ENCODE results near the gene SV2C. TPM values are rescaled to one million over a fixed set of nuclear protein-coding genes. Genes with fewer than 3 reads are reported as not detected.

SV2C gene
- total RNA-seq, 1 donor from 2014 or later, result 17.8 TPM

DNA sequence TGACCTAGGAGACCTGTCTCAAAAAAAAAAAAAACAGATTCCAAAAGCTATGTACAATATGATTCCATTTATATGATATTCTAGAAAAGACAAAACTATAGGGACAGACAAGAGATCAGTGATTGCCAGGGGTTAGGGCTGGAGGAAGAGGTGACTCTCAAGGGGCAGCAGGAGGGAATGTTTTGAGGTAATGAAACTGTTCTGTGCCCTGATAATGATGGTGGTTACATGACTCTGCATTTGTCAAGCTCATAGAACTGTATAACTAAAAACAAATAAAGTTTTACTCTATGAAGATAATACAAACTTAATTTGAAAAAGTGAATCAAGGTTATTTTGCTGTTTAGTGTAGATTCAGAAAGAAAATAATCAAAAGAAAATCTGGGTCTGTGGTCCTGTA is 194.6 kb downstream of the SV2C start:
- no peak for DNase-seq
- Mint-ChIP-seq H3K4me3 (ENCODE audit: unreplicated experiment) (no peak overlapping the region), H3K4me1 (ENCODE audit: low read depth, unreplicated experiment) (no peaks in the 10 kb centered on the region), H3K27ac (ENCODE audit: unreplicated experiment) (no peak overlapping the region), H3K9me3 (ENCODE audit: unreplicated experiment) (no peaks in the 10 kb centered on the region), H3K27me3 (ENCODE audit: unreplicated experiment) (no peaks in the 10 kb centered on the region), H3K36me3 (ENCODE audit: unreplicated experiment) (no peaks in the 10 kb centered on the region)
- TF ChIP-seq, protein P1, sequence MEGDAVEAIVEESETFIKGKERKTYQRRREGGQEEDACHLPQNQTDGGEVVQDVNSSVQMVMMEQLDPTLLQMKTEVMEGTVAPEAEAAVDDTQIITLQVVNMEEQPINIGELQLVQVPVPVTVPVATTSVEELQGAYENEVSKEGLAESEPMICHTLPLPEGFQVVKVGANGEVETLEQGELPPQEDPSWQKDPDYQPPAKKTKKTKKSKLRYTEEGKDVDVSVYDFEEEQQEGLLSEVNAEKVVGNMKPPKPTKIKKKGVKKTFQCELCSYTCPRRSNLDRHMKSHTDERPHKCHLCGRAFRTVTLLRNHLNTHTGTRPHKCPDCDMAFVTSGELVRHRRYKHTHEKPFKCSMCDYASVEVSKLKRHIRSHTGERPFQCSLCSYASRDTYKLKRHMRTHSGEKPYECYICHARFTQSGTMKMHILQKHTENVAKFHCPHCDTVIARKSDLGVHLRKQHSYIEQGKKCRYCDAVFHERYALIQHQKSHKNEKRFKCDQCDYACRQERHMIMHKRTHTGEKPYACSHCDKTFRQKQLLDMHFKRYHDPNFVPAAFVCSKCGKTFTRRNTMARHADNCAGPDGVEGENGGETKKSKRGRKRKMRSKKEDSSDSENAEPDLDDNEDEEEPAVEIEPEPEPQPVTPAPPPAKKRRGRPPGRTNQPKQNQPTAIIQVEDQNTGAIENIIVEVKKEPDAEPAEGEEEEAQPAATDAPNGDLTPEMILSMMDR (IDR thresholded peaks at IDR 0.05; ENCODE audit: partially characterized antibody, unreplicated experiment), result no peak

DNA sequence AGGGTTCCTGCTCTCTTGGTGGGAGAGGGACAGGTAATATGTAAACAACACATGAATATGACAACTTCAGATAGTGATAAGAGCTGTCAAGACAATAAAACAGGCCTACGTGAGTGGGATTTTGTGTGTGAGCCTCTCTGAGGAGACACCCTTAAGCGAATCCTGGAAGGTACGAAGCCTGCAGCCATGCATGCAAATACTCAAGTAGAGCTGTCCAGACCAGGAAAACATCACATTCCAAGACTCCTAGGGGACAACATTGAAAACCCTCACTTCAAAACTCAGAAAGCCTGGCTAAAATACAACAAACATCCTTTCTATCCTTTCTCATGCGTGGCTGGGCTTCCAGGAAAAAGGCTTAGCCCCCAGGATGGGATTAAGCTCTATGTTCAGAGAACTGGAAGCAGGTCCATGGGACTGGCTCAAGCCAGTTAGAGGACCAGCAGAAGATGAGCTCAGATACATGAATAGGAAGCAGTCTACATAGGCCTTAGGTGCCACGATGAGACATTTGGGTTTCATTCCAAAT is 195.1 kb downstream of the SV2C start:
- H3K36me3 Mint-ChIP-seq (ENCODE audit: unreplicated experiment), result no peaks in the 10 kb centered on the region
- H3K4me1 Mint-ChIP-seq (ENCODE audit: low read depth, unreplicated experiment), result no peaks in the 10 kb centered on the region
- no peaks in the 10 kb centered on the region for H3K27me3 Mint-ChIP-seq (ENCODE audit: unreplicated experiment)
- H3K4me3 Mint-ChIP-seq (ENCODE audit: unreplicated experiment), result no peak overlapping the region
- TF ChIP-seq, protein P1 (IDR thresholded peaks at IDR 0.05; ENCODE audit: partially characterized antibody, unreplicated experiment), result no peak
- DNase-seq, result no peak
- no peak overlapping the region for H3K27ac Mint-ChIP-seq (ENCODE audit: unreplicated experiment)
- no peaks in the 10 kb centered on the region for H3K9me3 Mint-ChIP-seq (ENCODE audit: unreplicated experiment)

DNA sequence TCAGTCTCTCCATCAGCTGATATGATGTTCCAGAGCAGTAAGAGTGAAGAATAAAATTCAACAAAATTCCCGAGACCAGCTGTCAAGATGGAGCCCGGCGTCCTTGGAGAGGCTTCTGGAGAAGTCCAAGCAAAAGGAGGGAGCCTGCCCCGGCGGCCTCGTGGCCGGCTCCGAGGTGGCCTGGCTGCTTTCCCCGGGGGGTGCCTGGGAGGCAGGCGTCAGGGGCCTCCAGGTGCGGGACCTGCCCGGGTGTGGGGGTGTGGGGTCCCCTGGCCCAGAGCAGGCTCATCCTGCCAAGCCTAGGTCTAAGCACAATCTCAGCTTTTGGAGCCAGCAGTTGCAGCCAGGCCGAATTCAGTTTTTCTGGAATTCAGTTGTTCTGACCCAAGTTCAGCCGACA is 197.3 kb downstream of the SV2C start:
- DNase-seq, result no peak
- H3K36me3 Mint-ChIP-seq (ENCODE audit: unreplicated experiment), result no peaks in the 10 kb centered on the region
- H3K27ac Mint-ChIP-seq (ENCODE audit: unreplicated experiment), result no peak overlapping the region
- TF ChIP-seq, protein P1 (IDR thresholded peaks at IDR 0.05; ENCODE audit: partially characterized antibody, unreplicated experiment), result no peak
- no peaks in the 10 kb centered on the region for H3K4me1 Mint-ChIP-seq (ENCODE audit: low read depth, unreplicated experiment)
- H3K27me3 Mint-ChIP-seq (ENCODE audit: unreplicated experiment), result no peaks in the 10 kb centered on the region
- H3K9me3 Mint-ChIP-seq (ENCODE audit: unreplicated experiment), result no peaks in the 10 kb centered on the region
- H3K4me3 Mint-ChIP-seq (ENCODE audit: unreplicated experiment), result no peak overlapping the region

DNA sequence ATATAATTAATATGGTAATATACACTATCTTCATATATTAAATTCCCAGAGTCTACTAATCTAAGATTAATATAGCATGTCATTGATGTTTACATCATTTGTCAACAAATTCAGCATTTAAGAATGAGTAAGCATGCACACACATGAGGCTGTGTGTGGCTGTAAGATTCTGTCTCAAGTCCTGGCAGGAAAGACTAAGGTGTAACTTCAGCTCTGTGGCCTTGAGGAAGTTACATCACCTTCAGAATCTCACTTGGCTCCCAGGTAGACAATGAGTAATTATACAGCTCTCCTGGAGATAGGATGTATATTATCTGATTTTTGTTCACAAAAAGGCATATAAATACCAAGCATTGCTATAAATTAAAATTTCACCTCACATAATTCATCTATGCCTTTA is 200.5 kb downstream of the SV2C start:
- Mint-ChIP-seq H3K36me3 (ENCODE audit: unreplicated experiment) (no peaks in the 10 kb centered on the region), H3K27ac (ENCODE audit: unreplicated experiment) (no peak overlapping the region), H3K27me3 (ENCODE audit: unreplicated experiment) (no peaks in the 10 kb centered on the region), H3K4me1 (ENCODE audit: low read depth, unreplicated experiment) (no peaks in the 10 kb centered on the region), H3K9me3 (ENCODE audit: unreplicated experiment) (no peaks in the 10 kb centered on the region), H3K4me3 (ENCODE audit: unreplicated experiment) (no peak overlapping the region)
- TF ChIP-seq, protein P1 (IDR thresholded peaks at IDR 0.05; ENCODE audit: partially characterized antibody, unreplicated experiment), result no peak
- DNase-seq, result no peak

DNA sequence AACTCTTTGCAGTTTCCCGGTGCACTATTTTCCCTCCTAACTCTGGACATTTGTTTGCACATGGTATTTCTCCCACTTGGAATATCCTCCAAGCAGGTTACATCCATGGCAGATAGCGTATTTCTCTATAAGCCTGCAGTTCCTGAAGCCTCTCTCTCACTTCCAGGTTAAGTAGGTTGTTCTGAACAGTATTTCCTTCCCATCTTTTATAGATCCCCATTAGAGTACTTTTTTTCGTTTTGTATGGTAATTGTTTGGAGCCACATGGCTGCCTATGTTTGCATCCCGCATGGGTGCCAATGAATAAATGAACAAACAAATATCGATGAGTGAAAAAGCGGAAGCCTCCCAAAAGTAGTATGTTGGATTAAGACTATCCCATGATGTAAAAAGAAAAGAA is 206.5 kb downstream of the SV2C start:
- DNase-seq, result no peak
- Mint-ChIP-seq H3K4me3 (ENCODE audit: unreplicated experiment) (no peak overlapping the region), H3K36me3 (ENCODE audit: unreplicated experiment) (no peaks in the 10 kb centered on the region), H3K27me3 (ENCODE audit: unreplicated experiment) (no peaks in the 10 kb centered on the region), H3K4me1 (ENCODE audit: low read depth, unreplicated experiment) (no peaks in the 10 kb centered on the region), H3K27ac (ENCODE audit: unreplicated experiment) (no peak overlapping the region), H3K9me3 (ENCODE audit: unreplicated experiment) (no peaks in the 10 kb centered on the region)
- TF ChIP-seq, protein P1 (IDR thresholded peaks at IDR 0.05; ENCODE audit: partially characterized antibody, unreplicated experiment), result no peak

Data from glutamatergic neuron (in vitro differentiated cells).